ENCODE measurements around the gene CDKN2C. TPM values are rescaled to one million over a fixed set of nuclear protein-coding genes. Genes with fewer than 3 reads are reported as not detected.

CDKN2C gene
- total RNA-seq, 6 experiments from 2014 or later: 1.2 to 6.7 (median 3.1) TPM

DNA sequence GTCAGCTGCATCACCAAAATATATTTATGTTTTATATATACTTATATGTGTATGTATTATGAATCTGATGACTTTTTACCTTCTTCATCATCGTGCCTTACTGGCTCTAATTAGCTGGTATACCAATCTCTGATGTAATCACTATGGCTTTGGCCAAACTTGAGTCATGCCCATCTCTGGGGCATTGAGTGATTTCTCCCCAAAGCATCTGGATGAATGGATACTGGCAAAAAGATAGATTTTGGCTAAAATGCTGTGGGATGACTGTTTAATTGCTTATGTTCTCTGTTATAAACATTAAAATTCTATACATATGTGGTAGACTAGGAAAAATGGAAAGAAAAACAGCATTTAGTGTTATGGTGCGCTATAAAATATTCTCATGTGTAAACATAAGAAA is 19.6 kb downstream of the CDKN2C start:
- Histone ChIP-seq H3K4me1 (no peaks in the 10 kb centered on the region), H3K9me3 (no peaks in the 10 kb centered on the region), H3K36me3 (no peaks in the 10 kb centered on the region), H3K27me3 (no peaks in the 10 kb centered on the region), H3K27ac (no peak overlapping the region), H3K4me3 (no peak overlapping the region)
- 96% methylated on average over 2 of the region's 2 CpGs for WGBS (ENCODE audit: insufficient coverage, low coverage, low lambda C conversion rate, missing lambda C conversion rate)
- DNase-seq (no peak), ATAC-seq (no peak)
- intact Hi-C loops (cut with DNase I): no loop called here
- TF ChIP-seq, protein P1, sequence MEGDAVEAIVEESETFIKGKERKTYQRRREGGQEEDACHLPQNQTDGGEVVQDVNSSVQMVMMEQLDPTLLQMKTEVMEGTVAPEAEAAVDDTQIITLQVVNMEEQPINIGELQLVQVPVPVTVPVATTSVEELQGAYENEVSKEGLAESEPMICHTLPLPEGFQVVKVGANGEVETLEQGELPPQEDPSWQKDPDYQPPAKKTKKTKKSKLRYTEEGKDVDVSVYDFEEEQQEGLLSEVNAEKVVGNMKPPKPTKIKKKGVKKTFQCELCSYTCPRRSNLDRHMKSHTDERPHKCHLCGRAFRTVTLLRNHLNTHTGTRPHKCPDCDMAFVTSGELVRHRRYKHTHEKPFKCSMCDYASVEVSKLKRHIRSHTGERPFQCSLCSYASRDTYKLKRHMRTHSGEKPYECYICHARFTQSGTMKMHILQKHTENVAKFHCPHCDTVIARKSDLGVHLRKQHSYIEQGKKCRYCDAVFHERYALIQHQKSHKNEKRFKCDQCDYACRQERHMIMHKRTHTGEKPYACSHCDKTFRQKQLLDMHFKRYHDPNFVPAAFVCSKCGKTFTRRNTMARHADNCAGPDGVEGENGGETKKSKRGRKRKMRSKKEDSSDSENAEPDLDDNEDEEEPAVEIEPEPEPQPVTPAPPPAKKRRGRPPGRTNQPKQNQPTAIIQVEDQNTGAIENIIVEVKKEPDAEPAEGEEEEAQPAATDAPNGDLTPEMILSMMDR (IDR thresholded peaks at IDR 0.05): no peak
- no peak for TF ChIP-seq POLR2A (IDR thresholded peaks at IDR 0.05)

DNA sequence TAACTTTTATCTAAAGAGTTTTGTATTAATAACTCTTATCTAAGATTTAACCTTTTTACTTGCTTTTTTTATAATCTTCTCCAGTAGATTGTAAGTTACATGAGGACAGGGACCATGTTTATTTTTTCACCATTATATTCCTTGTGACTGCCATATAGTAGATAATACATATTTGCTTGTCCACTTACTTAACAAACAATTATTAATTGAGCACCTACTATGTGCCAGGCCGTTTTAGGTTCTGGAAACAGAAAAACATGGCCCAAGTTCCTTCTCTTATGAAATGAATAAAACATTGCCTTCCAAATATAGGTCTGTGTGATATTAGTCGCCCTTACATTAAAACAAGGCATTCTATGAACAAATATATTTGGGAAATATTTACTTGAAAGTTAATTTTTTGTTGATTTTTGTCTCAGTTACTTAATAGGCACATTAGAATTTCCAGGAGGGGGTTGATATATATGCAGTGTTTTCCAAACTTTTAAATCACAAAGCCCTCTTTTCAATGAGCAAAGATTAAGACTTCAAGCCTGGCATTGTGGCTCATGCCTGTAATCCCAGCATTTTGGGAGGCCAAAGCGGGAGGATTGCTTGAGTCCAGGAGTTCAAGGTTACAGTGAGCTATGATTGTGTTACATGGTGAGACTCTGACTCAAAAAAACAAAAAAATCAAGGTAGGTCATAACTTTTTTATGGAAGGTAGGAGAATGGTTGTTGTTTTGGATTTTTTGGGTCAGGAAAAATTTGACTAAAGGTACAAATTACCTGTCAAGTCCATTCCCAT is 22.7 kb downstream of the CDKN2C start:
- Histone ChIP-seq H3K36me3 (no peaks in the 10 kb centered on the region), H3K27ac (no peak overlapping the region), H3K9me3 (no peaks in the 10 kb centered on the region), H3K4me3 (no peak overlapping the region), H3K4me1 (no peaks in the 10 kb centered on the region), H3K27me3 (no peaks in the 10 kb centered on the region)
- WGBS (ENCODE audit: insufficient coverage, low coverage, low lambda C conversion rate, missing lambda C conversion rate): 81% methylated on average over 3 of the region's 3 CpGs
- no peak for DNase-seq
- ATAC-seq: no peak
- intact Hi-C loops (cut with DNase I): no loop called here
- no peak for TF ChIP-seq POLR2A (IDR thresholded peaks at IDR 0.05)
- TF ChIP-seq, protein P1 (IDR thresholded peaks at IDR 0.05): no peak

DNA sequence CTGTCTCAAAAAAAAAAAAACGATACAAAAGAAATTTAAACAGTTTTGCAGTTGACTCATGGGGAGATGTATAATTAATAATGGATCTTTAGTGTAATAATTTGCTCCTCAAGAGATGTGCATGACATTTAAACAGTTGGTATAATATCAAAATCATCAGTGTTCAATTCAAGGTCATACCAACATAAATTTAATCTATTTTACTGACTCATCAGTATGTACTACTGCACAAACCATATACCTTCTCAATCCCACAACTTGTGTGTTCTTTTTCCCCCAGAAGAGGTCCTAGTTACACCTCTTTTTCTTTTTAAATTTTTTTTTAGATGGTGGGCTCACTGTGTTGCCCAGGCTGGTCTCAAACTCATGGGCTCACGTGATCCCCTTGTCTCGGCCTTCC is 23.6 kb downstream of the CDKN2C start:
- intact Hi-C loops (cut with DNase I): no loop called here
- Histone ChIP-seq H3K27me3 (no peaks in the 10 kb centered on the region), H3K36me3 (no peaks in the 10 kb centered on the region), H3K27ac (no peak overlapping the region), H3K9me3 (no peaks in the 10 kb centered on the region), H3K4me1 (no peaks in the 10 kb centered on the region), H3K4me3 (no peak overlapping the region)
- ATAC-seq (no peak), DNase-seq (no peak)
- TF ChIP-seq, protein P1 (IDR thresholded peaks at IDR 0.05): no peak
- TF ChIP-seq POLR2A (IDR thresholded peaks at IDR 0.05): no peak
- 100% methylated on average over 3 of the region's 3 CpGs for WGBS (ENCODE audit: insufficient coverage, low coverage, low lambda C conversion rate, missing lambda C conversion rate)

DNA sequence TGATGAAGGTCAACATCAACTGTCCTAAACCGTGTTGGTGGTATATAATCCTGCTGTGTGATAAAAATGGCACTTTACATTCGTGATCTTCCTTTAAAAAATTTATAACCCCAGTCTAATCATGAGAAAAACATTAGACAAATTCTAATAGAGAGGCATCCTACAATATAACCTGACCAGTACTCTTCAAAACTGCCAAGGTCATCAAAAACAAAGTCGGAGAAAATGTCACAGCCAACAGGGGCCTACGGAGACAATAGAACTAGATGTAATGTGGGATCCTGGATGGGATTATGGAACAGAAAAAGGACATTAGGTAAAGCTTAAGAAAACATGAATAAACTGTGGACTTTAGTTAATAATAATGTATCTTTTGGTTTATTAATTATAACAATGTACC is 25.0 kb downstream of the CDKN2C start:
- no peaks in the 10 kb centered on the region for H3K4me1 ChIP-seq
- no peak for ATAC-seq
- H3K27me3 ChIP-seq: no peaks in the 10 kb centered on the region
- intact Hi-C loops (cut with DNase I): no loop called here
- H3K27ac ChIP-seq: no peak overlapping the region
- no peak overlapping the region for H3K4me3 ChIP-seq
- H3K9me3 ChIP-seq: no peaks in the 10 kb centered on the region
- WGBS (ENCODE audit: insufficient coverage, low coverage, low lambda C conversion rate, missing lambda C conversion rate): 92% methylated on average over 4 of the region's 4 CpGs
- H3K36me3 ChIP-seq: no peaks in the 10 kb centered on the region
- DNase-seq: no peak
- TF ChIP-seq POLR2A (IDR thresholded peaks at IDR 0.05): no peak
- TF ChIP-seq, protein P1 (IDR thresholded peaks at IDR 0.05): no peak

Data from right lobe of liver (tissue), 6 donors.